Midbrain (tissue), 1 donor: Measurements from ENCODE around the gene C17orf114.
"Not testable (repeated sequence)": the region's sequence is repeated elsewhere in the genome, so short reads cannot be mapped to it uniquely, and the experiment has no call there.

ENCODE experiments used
- DNase-seq: peaks from one replicate; lab custom pipeline; 2025; lab: John Stamatoyannopoulos, UW

C17orf114 gene

GRCh38 chr17:4802228-4802627, at the start of gene C17orf114:
TSS of gene C17orf114 (minus strand) at chr17:4802328.
- no peak for DNase-seq

DNA sequence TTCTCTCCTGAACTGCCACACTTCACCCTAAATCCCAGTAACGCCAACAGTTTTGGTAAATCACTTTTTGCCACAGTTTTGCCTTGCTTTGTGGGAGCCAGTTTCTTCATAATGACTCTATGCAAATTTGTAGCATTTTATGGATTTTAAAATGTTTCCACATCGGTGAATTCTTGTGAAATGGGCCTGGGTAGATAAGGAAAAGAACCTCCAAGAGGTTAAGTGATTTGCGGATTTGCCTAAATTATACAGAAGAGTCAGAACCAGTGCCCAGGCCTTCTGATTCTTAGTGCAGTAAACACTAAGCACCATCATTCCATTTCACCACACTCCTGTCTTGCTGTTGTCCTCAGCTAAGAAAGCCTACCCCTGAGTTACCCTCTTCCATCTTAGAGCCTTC, 49.0 kb upstream of the C17orf114 start:
- DNase-seq = no peak

DNA sequence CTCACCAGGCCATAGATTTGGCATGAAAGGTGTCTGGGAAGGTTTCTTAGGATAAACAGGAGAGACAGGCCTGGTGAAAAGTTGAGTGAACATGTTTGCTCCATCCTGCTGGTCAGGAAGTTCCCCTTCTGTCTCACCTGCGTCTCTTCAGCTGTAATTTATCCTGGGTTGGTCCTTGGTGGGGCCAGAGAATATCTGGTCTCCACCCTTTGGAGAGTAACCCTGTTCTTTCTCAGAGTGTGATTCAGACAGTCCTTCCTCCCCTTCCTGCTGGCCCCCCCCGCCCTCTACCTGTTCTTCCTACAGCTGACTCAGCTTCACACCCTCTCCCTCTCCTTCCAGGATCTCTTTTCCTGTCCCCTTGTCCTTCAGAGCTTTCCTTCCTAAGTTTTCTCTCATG, 48.1 kb upstream of the C17orf114 start:
- no peak for DNase-seq

DNA sequence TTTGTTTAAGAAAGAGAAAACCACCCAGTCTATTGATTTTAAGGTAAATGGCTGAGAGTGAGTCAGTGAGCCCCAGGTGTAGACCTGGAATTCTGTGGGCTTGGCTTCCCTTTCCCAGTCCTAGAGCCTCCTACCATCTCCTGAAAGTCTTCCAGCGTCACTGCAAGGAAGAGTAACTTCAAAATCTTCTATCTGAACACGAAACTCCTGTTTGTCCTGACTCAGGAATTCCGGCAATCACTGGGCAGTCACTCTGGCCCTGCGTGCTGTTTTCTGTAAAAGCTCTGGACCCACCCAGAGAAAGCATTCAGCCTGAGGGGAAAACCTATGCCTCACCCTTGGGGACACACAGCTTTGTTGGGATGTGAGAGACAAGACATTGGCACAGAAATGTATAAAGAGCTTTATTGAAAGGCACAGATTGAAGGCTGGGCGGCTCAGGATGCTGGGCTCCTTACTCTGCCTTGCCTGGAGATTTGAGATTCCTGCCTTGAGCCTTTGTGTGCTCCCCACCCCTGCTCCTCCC, 46.9 kb upstream of the C17orf114 start:
- DNase-seq = no peak

DNA sequence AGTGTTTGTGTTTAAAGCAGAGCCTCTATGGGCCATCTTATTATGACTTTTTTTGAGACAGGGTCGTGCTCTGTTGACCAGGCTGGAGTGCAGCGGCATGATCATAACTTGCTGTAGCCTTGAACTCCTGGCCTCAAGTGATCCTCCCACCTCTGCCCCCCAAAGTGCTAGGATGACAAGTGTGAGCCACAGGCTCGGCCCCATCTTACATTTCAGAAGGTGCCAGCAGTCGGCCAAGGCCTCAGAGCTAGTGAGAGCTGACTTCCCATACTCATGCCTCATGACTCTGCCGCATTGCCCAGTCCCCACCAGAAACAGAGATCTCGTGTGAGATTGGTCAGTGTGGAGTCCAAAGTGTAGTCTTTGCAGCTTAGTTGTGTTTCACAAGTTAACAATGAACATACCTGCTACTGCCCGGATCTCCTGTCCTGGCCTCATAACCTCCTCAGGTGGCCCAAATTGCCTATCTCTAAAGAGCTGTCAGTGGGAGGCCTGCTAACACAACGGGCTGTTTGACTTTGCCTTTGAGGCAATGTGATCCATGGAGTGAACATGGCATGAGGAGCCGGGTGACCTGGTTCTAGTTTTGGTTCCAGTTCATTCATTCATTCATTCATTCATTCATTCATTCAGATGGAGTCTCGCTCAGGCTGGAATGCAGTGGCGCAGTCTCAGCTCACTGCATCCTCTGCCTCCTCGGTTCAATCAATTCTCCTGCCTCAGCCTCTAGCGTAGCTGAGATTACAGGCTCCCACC, 44.7 kb upstream of the C17orf114 start:
- DNase-seq = no peak

- no peak for DNase-seq
Measured at GRCh38 chr17:4845118-4845517, 43.0 kb upstream of the C17orf114 start.

- no peak for DNase-seq
Measured at GRCh38 chr17:4843321-4844000, 41.3 kb upstream of the C17orf114 start.

- no peak for DNase-seq
Measured at GRCh38 chr17:4842376-4842775, 40.2 kb upstream of the C17orf114 start.

GRCh38 chr17:4840893-4841242, 38.7 kb upstream of the C17orf114 start:
- DNase-seq = no peak

DNA sequence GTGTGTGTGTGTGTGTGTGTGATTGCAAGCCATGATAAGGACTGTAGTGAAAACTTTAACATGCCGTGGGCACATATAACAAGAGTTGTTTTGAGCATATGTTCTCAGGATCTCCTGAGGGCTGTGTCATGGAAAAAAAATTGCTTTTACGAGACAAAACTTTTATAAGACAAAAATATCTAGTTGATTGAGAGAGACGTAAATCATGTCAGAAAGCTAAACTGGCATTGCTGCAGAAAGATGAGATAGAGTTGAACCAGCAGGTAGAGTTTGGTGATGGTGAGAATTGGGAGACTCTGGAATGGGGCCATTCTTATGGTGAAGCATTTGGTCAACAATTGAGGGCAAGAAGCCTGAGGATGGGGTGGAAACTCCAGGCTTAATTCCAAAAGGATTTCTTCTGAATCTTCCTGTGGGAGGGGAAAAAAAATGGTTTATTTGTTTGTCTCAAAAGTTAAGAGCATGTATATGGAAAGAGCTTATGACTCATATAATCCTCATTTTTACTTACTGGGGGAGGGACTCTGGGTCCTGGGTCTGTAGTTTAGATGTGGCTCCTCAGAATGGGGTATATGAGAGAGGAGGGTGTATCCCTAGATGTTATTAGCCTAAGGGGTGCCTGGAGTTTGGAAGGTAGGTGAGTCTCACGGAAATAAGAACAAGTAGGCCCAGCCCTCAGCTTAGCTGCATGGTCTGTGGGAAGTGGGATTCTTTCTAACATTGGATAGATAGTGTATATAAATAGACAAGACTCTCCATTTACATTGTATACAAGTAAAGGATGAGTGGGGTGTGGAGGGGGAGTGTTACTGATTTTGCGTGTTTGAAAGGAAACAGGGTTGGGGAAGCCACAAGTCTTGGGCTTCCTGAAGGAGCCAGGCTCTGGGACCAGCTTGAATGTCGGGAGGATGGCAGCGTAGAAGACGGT, 38.1 kb upstream of the C17orf114 start:
- no peak for DNase-seq

- DNase-seq = no peak
Measured at GRCh38 chr17:4839221-4839620, 37.1 kb upstream of the C17orf114 start.

DNA sequence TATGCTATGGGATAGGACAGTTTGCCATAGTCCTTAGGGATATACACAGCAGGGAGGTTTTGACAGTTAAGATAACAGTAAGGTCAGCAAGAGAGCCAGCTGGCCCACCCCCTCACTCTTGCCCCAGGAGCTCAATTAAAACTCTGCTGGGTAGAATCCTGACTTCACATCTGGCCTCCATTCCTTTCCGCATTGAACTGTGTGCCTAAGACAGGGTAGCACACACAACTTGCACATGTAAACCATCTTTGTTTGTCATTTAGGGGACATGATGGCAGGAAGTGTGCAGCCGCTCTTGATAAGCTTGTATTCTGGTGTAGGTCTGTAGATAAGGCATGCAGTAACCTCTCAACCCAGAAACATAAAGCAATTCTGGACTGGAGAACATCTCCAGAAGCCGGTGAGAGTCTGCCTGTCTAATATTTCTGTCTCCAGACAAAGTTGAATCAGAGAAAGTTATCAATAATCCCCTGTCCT, 36.2 kb upstream of the C17orf114 start:
- DNase-seq = no peak

DNA sequence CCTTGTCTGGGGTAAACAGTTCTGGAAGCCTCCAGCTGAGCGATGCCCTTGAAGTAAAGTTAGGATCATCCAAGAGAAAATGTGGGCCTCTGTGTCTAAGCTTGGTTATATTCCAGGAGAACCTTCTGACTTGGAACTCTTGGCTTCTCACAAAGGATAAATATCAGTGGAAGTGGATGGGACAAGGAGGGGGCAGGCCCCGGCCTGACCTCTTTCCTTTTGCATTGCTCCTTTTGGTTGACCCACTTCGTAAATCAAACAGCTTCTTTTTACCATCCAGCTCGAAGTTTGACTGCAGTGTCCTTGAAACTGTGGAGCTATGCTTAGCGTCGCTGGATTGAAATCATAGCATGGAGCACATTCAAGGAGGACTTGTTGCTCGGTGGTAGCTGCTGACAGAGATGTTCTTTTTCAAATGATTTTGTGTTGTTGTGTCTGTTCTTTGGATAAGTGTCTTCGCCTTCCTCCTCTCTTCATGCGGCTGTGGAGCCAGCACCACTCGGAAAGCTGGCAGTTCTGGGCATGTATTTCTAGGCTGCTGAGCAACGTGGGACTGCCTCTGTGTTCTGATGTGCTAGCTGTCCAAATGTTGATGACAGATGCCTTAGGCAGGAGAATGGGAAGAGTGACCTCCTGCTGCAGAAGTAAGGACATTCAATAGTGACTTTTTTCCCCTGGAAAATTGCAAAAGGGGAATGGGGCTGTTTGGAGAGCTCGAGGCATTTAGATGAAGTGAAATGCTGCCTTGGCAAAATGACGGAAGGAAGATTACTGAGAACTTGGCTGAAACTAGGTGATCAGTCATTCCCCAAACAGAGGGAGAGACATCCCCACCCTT, 35.6 kb upstream of the C17orf114 start:
- DNase-seq = peak; percentile 65

GRCh38 chr17:4836221-4836620, 34.1 kb upstream of the C17orf114 start:
- DNase-seq = no peak

DNA sequence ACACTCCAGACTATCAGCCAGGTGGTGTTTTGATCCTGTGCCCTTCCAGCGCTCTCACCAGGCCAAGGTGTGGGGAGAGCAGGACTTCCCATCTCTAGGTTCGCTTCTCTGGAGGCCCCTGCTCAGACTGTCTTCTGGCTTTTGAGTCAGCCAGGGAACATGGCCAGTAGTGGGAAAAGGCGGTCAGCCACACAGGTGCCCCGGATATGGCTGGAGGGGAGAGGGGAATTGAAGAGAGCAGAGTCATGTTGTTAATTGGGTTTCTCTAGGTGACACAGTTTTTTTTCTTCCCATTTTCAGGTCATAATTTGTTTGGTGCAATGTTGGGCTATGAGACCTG, 32.5 kb upstream of the C17orf114 start:
- no peak for DNase-seq

GRCh38 chr17:4833941-4834680, 32.0 kb upstream of the C17orf114 start:
- peak; percentile 26 for DNase-seq

DNA sequence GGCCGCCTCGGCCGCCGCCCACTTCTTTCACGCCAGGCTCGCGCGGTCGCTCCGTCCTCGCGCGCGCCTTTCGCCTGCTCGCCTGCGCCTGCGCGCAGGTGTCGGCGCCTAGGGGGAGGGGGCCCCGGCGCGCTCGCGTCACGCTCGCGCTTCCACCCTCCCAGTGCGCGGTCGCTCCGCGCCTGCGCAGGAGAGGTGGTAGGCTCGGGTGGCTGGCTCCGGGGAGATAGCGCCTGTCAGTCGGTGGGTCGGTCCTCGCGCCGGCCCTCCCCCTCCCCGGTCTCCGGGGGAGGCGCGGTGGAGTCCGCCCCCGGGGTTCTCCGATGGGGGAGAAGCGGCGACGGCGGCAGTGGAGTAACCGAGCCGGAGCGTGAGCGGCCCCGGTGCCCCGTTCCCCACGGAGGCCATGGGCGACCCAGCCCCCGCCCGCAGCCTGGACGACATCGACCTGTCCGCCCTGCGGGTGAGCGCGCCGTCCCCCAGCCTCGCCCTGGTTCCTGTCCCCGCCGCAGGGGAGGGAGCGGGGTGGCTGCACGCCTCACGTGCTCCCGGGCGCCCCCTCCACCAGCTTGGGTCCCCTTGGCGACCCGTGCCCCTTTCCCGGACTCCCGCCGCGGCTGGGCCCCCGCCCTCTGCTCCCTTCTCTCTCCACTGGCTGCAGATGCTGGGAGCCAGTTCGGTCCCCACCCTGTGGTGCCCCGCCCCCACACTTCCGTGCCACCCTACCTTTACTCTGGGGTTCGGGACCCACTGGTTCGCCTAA, 31.2 kb upstream of the C17orf114 start, which contains the start of gene MINK1:
TSS of gene MINK1 (plus strand) at position 163 of the 763 bp plus-strand sequence. CDS start at position 407, 244 bp downstream.
- peak; percentile 93 for DNase-seq

DNA sequence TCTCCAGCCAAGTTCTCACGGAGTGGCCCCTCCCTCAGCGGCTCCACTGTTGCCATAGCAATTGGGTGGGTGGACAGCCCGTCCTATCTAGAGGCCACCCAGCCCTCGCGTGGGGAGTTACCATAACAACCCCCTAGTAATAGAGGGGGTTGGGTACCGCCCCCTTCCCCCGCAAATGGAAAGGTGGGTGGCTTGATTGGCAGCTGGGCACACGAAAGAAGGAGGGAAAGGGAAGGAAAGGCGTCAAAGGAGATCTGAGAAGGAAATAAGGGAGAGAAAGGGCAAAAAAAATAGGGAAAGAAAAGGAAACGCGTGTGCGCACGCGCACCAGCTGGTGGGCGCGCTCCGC, 30.7 kb upstream of the C17orf114 start:
- DNase-seq = not testable (repeated sequence)

- DNase-seq = no peak
Measured at GRCh38 chr17:4827399-4827798, 25.3 kb upstream of the C17orf114 start.
